ENCODE measurements around the gene MCUR1.

DNA sequence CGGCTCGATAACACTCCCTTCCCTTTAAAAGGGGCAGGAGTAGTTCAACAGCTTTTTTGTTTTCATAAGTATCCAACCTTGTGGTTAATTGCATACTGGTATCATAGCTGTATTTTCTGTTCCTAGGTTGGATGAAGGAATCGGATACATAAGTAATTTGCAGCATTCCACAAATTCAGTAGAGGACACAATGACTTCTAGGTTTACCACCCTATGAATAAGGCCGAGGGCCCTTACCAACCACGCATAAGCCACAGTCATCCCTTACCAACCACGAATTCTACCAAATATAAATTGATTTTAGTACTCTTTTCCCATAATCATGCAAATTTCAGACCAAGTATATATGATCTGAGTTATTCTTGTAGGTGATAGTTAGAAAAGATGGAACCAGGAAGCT lies 36.3 kb downstream of the MCUR1 start:
- TF ChIP-seq, protein P1, sequence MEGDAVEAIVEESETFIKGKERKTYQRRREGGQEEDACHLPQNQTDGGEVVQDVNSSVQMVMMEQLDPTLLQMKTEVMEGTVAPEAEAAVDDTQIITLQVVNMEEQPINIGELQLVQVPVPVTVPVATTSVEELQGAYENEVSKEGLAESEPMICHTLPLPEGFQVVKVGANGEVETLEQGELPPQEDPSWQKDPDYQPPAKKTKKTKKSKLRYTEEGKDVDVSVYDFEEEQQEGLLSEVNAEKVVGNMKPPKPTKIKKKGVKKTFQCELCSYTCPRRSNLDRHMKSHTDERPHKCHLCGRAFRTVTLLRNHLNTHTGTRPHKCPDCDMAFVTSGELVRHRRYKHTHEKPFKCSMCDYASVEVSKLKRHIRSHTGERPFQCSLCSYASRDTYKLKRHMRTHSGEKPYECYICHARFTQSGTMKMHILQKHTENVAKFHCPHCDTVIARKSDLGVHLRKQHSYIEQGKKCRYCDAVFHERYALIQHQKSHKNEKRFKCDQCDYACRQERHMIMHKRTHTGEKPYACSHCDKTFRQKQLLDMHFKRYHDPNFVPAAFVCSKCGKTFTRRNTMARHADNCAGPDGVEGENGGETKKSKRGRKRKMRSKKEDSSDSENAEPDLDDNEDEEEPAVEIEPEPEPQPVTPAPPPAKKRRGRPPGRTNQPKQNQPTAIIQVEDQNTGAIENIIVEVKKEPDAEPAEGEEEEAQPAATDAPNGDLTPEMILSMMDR (conservative IDR thresholded peaks at IDR 0.05; ENCODE audit: low read depth, low read length) = no peak
- TF ChIP-seq EZH2 (IDR thresholded peaks at IDR 0.05; ENCODE audit: low read length, unreplicated experiment) (no peak), EZH2phosphoT487 (IDR thresholded peaks at IDR 0.05; ENCODE audit: borderline replicate concordance, low read length) (no peak)

Data from PC-3 (cell line).